Measurements from ENCODE around the gene CUX1.
"Not testable (repeated sequence)": the region's sequence is repeated elsewhere in the genome, so short reads cannot be mapped to it uniquely, and the experiment has no call there.

Gene CUX1

GRCh38 chr7:101882595-101883564 lies 65.5 kb downstream of the CUX1 start:
- TF ChIP-seq CTCF (IDR thresholded peaks at IDR 0.05; ENCODE audit: borderline replicate concordance, insufficient read depth, low read depth, low read length): no peak
- H3K4me3 ChIP-seq (ENCODE audit: low read depth, low read length): no peak overlapping the region

GRCh38 chr7:101884671-101885596 lies 67.5 kb downstream of the CUX1 start:
- no peak overlapping the region for H3K4me3 ChIP-seq (ENCODE audit: low read depth, low read length)

GRCh38 chr7:101885597-101885955 lies 68.2 kb downstream of the CUX1 start:
- no peak overlapping the region for H3K4me3 ChIP-seq (ENCODE audit: low read depth, low read length)
- TF ChIP-seq CTCF (IDR thresholded peaks at IDR 0.05; ENCODE audit: borderline replicate concordance, insufficient read depth, low read depth, low read length): no peak

More at GRCh38 chr7:101884671-101885596, 67.5 kb downstream of the CUX1 start:
- TF ChIP-seq CTCF (IDR thresholded peaks at IDR 0.05; ENCODE audit: borderline replicate concordance, insufficient read depth, low read depth, low read length): no peak

- H3K4me3 ChIP-seq (ENCODE audit: low read depth, low read length): not testable (repeated sequence)
Measured at GRCh38 chr7:101887352-101887751, 69.9 kb downstream of the CUX1 start.

GRCh38 chr7:101888564-101888963 lies 71.1 kb downstream of the CUX1 start:
- not testable (repeated sequence) for H3K4me3 ChIP-seq (ENCODE audit: low read depth, low read length)

GRCh38 chr7:101890749-101891523 lies 73.5 kb downstream of the CUX1 start:
- no peak overlapping the region for H3K4me3 ChIP-seq (ENCODE audit: low read depth, low read length)

More at GRCh38 chr7:101890749-101891523, 73.5 kb downstream of the CUX1 start:
- no peak for TF ChIP-seq CTCF (IDR thresholded peaks at IDR 0.05; ENCODE audit: borderline replicate concordance, insufficient read depth, low read depth, low read length)
